ENCODE measurements around the gene GP5.

The GP5 gene

GRCh38 chr3:194365978-194366490 lies 33.0 kb downstream of the GP5 start (continued):
- TF ChIP-seq ZBTB17 (tag by site-specific recombination; IDR thresholded peaks at IDR 0.05) (no peak), ZNF785 (tag by site-specific recombination; IDR thresholded peaks at IDR 0.05) (no peak), ZNF600 (tag by site-specific recombination; IDR thresholded peaks at IDR 0.05) (peak; percentile 50; the same call in 1 of the 2 replicates), ZNF24 (tag by site-specific recombination; IDR thresholded peaks at IDR 0.05) (0 out of 2 replicates have a peak, but pooled peaks have one; percentile 24), SP3 (tag by site-specific recombination; IDR thresholded peaks at IDR 0.05) (no peak), ZNF473 (tag by site-specific recombination; IDR thresholded peaks at IDR 0.05) (no peak), INSM2 (tag by site-specific recombination; IDR thresholded peaks at IDR 0.05) (no peak; the same call in 1 of the 2 replicates), ZBTB8A (tag by site-specific recombination; IDR thresholded peaks at IDR 0.05) (peak; percentile 38), PATZ1 (tag by site-specific recombination; IDR thresholded peaks at IDR 0.05) (peak; percentile 20; the same call in 1 of the 2 replicates), ZIC2 (tag by site-specific recombination; IDR thresholded peaks at IDR 0.05) (peak; percentile 97), ZNF776 (tag by site-specific recombination; IDR thresholded peaks at IDR 0.05; ENCODE audit: borderline replicate concordance) (no peak), ZSCAN30 (tag by site-specific recombination; IDR thresholded peaks at IDR 0.05) (0 out of 2 replicates have a peak, but pooled peaks have one; percentile 22), ZBTB20 (tag by site-specific recombination; IDR thresholded peaks at IDR 0.05) (peak; percentile 85), ZNF148 (tag by site-specific recombination; IDR thresholded peaks at IDR 0.05; ENCODE audit: borderline replicate concordance) (no peak), SP7 (tag by site-specific recombination; IDR thresholded peaks at IDR 0.05) (peak; percentile 37), TSHZ1 (tag by site-specific recombination; IDR thresholded peaks at IDR 0.05; ENCODE audit: borderline replicate concordance) (0 out of 2 replicates have a peak, but pooled peaks have one; percentile 21), ZNF629 (tag by site-specific recombination; IDR thresholded peaks at IDR 0.05) (peak; percentile 86), KLF1 (tag by site-specific recombination; IDR thresholded peaks at IDR 0.05) (no peak)

GRCh38 chr3:194365526-194365925 lies 33.5 kb downstream of the GP5 start:
- no peak overlapping the region for H3K4me3 ChIP-seq (ENCODE audit: low read depth, low read length)
- no peak overlapping the region for H3K27ac ChIP-seq (ENCODE audit: extremely low read depth, low read depth, low read length)
- ChIA-PET CTCF (no interaction called here), POLR2A (no interaction called here)
- no peaks in the 10 kb centered on the region for H3K4me1 ChIP-seq (ENCODE audit: control insufficient read depth, insufficient read depth, low read length)
- H3K9me3 ChIP-seq (ENCODE audit: control insufficient read depth, insufficient read depth, low read depth, low read length): no peaks in the 10 kb centered on the region
- H3K36me3 ChIP-seq (ENCODE audit: control insufficient read depth in 2 of 2, insufficient read depth in 1 of 2, low read length in 2 of 2): no peaks in the 10 kb centered on the region
- TF ChIP-seq ZNF26 (tag by site-specific recombination; IDR thresholded peaks at IDR 0.05) (no peak), ZBTB26 (tag by site-specific recombination; optimal IDR thresholded peaks at IDR 0.05) (no peak), ZNF530 (tag by site-specific recombination; IDR thresholded peaks at IDR 0.05; ENCODE audit: low read depth) (no peak), ZNF623 (tag by site-specific recombination; IDR thresholded peaks at IDR 0.05) (no peak)
